Activated T-cell treated with anti-CD3 and anti-CD28 coated beads for 48 hours (primary cell): Measurements from ENCODE around the gene PPFIBP2.

Source experiments
- DNase-seq: peaks from one replicate; pipeline ENCODE4 v3.0.0-alpha.2; 2020; ENCODE audit warnings: low read depth

PPFIBP2 gene

GRCh38 chr11:7513234-7514098 is at the start of gene PPFIBP2:
PPFIBP2 (plus strand) TSS chr11:7513999; CDS start chr11:7549476, 35,477 bp downstream.
- DNase-seq = peak; percentile 84

GRCh38 chr11:7467652-7468051 is 46.1 kb upstream of the PPFIBP2 start:
- peak; percentile 3 for DNase-seq

- DNase-seq = no peak
These were observed 44.4 kb upstream of the PPFIBP2 start for GRCh38 chr11:7469351-7469865.

GRCh38 chr11:7471071-7471470 is 42.7 kb upstream of the PPFIBP2 start:
- no peak for DNase-seq

GRCh38 chr11:7473717-7474116 is 40.1 kb upstream of the PPFIBP2 start:
- no peak for DNase-seq

- no peak for DNase-seq
These were observed 33.7 kb upstream of the PPFIBP2 start for GRCh38 chr11:7480113-7480512.

- DNase-seq = no peak
These were observed 29.7 kb upstream of the PPFIBP2 start for GRCh38 chr11:7484131-7484530.

GRCh38 chr11:7484645-7485044 is 29.2 kb upstream of the PPFIBP2 start:
- DNase-seq = no peak

- DNase-seq = no peak
These were observed 28.4 kb upstream of the PPFIBP2 start, which contains the start of gene OLFML1 for GRCh38 chr11:7485186-7486097. OLFML1 (plus strand) TSS chr11:7485506; CDS start chr11:7485876, 370 bp downstream.

GRCh38 chr11:7486098-7486780 is 27.6 kb upstream of the PPFIBP2 start:
- DNase-seq = no peak

GRCh38 chr11:7486781-7487140 is 27.0 kb upstream of the PPFIBP2 start:
- no peak for DNase-seq

GRCh38 chr11:7487360-7487759 is 26.4 kb upstream of the PPFIBP2 start:
- DNase-seq = no peak

GRCh38 chr11:7488681-7489080 is 25.1 kb upstream of the PPFIBP2 start:
- no peak for DNase-seq

GRCh38 chr11:7489376-7489775 is 24.4 kb upstream of the PPFIBP2 start:
- no peak for DNase-seq

- DNase-seq = no peak
These were observed 23.7 kb upstream of the PPFIBP2 start for GRCh38 chr11:7490054-7490453.

- no peak for DNase-seq
These were observed 23.3 kb upstream of the PPFIBP2 start for GRCh38 chr11:7490535-7490934.

GRCh38 chr11:7492253-7492652 is 21.5 kb upstream of the PPFIBP2 start:
- DNase-seq = no peak

- DNase-seq = no peak
These were observed 20.1 kb upstream of the PPFIBP2 start for GRCh38 chr11:7493670-7494069.

GRCh38 chr11:7494086-7494745 is 19.6 kb upstream of the PPFIBP2 start:
- DNase-seq = no peak

- no peak for DNase-seq
These were observed 17.8 kb upstream of the PPFIBP2 start for GRCh38 chr11:7495882-7496551.

GRCh38 chr11:7498193-7498592 is 15.6 kb upstream of the PPFIBP2 start:
- no peak for DNase-seq
